Endothelial cell of umbilical vein (primary cell): ENCODE measurements around the gene VAPB.

Source experiments
- EZH2 ChIP-seq: IDR thresholded peaks from 2 replicates; pipeline ENCODE4 v1.6.1; 2012; ENCODE audit warnings: borderline replicate concordance, low read depth, mild to moderate bottlenecking, moderate library complexity, low read length, inconsistent platforms; ENCODE audit not compliant: severe bottlenecking
- JUN ChIP-seq: IDR thresholded peaks from 2 replicates; pipeline ENCODE4 v1.6.1; 2011; ENCODE audit warnings: borderline replicate concordance, low read depth; ENCODE audit not compliant: insufficient read length, insufficient read depth

DNA sequence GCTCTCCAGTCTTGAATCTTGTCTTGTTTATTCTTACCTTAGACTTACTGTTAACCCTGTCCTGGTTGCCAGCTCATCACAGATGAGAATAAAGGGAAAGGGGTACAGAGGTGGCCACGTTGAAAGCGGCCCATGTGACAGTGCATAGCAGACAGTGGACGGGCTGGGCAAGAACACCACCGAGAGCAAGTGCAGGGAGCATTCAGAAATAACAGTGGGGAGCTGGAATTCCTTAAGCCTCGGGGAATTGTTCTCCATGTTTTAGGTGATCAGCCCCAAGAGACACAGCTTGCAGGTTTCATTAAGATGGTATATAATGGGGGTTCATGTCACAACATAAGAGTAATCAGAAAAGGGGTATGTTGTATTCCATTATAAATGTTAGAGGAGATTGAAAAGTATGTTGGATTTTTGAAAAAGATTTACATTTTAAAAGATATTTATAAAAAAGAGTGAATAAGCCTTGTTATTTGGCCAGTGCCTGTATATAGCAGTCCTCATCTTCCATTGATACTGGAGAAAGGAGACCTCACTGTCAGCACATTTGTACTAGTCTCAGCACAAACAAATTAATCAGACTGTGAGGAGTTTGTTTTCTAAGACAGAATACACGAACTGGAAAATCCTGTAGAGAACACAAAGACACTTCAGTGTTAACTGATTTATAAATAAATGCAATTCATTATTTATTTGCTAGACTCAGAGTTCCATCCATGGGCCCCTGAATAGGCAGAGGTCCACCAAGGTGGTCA, 35.4 kb downstream of the VAPB start:
- TF ChIP-seq JUN, result no peak
- TF ChIP-seq EZH2, result no peak
